Measurements from ENCODE around the gene SAPCD2. TPM values are rescaled to one million over a fixed set of nuclear protein-coding genes. Genes with fewer than 3 reads are reported as not detected.
A peak's percentile ranks its signal among the peaks of the same experiment; 100 is the strongest.

SAPCD2 gene
- polyA plus RNA-seq, 3 donors, result 0.11 to 0.34 (median 0.18) TPM

DNA sequence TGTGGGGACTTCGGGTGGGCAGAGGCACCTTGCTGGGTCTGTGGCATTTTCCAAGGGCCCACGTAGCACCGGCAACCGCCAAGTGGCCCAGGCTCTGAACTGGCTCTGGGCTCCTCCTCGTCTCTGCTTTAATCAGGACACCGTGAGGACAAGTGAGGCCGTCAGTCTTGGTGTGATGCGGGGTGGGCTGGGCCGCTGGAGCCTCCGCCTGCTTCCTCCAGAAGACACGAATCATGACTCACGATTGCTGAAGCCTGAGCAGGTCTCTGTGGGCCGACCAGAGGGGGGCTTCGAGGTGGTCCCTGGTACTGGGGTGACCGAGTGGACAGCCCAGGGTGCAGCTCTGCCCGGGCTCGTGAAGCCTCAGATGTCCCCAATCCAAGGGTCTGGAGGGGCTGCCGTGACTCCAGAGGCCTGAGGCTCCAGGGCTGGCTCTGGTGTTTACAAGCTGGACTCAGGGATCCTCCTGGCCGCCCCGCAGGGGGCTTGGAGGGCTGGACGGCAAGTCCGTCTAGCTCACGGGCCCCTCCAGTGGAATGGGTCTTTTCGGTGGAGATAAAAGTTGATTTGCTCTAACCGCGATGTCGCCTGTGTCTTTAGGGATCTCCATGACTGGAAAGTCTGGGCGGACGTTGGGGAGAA is 38.4 kb upstream of the SAPCD2 start:
- no peak overlapping the region for H3K27ac ChIP-seq (ENCODE audit: low read depth, low read length)
- 89 to 90% (median 89%) methylated on average over 29 of the region's 29 CpGs for WGBS, 3 donors

GRCh38 chr9:137107982-137108381 is 37.6 kb upstream of the SAPCD2 start:
- WGBS, 3 donors, result 95 to 97% (median 96%) methylated on average over 17 of the region's 17 CpGs

GRCh38 chr9:137107312-137107921 is 37.1 kb upstream of the SAPCD2 start:
- H3K27ac ChIP-seq (ENCODE audit: low read depth, low read length), result no peak overlapping the region
- WGBS, 3 donors, result 92 to 95% (median 94%) methylated on average over 27 of the region's 27 CpGs

More at GRCh38 chr9:137107982-137108381, 37.6 kb upstream of the SAPCD2 start:
- H3K27ac ChIP-seq (ENCODE audit: low read depth, low read length), result no peak overlapping the region

- 93 to 94% (median 94%) methylated on average over 27 of the region's 27 CpGs for WGBS, 3 donors
- no peak overlapping the region for H3K27ac ChIP-seq (ENCODE audit: low read depth, low read length)
These were observed 36.4 kb upstream of the SAPCD2 start for GRCh38 chr9:137106662-137107250.

DNA sequence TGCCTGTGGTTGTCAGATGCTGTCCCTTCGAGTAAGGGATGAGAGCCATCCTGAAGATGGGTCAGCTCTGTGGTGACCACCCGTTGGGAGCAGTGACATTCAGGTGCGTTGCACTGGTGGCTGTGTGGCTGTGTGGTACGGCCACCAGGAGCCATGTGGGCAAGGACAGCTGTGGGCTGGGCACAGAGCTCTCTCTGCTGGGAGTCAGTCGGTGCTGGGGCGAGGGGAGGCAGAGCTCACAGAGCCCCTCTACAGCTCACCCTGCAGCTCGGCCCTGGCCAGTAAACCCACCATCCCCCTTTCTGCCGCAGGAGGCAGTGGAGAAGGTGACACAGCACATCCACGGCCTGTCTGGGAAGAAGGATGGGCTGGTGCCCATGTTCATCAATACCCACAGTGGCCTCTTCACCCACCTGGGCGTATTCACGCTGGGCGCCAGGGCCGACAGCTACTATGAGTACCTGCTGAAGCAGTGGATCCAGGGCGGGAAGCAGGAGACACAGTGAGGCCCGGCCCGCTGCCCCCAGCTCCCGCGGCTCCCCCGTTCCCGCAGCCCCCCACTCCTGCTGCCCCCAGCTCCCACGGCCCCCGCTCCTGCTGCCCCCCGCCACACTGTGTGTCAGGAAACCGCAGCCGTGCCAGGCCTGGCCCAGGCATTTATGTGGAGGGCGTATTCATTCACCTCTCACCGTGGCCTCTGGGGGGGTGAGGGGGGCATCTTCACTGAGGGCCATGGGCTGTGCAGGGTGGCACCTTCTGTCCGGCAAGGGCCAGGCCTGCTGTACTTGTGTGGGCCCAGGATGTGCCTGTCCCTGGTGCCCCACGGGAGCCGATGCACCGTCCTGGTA is 35.7 kb upstream of the SAPCD2 start:
- 90 to 96% (median 95%) methylated on average over 26 to 31 of the region's 31 CpGs for WGBS, 3 donors
- no peak overlapping the region for H3K27ac ChIP-seq (ENCODE audit: low read depth, low read length)

- 90 to 94% (median 93%) methylated on average over 37 of the region's 37 CpGs for WGBS, 3 donors
- no peak overlapping the region for H3K27ac ChIP-seq (ENCODE audit: low read depth, low read length)
These were observed 33.0 kb upstream of the SAPCD2 start for GRCh38 chr9:137103206-137103999.

- no peak overlapping the region for H3K27ac ChIP-seq (ENCODE audit: low read depth, low read length)
- WGBS, 3 donors, result 87 to 95% (median 95%) methylated on average over 14 of the region's 14 CpGs
These were observed 28.9 kb upstream of the SAPCD2 start for GRCh38 chr9:137099231-137099630.

- no peak overlapping the region for H3K27ac ChIP-seq (ENCODE audit: low read depth, low read length)
- WGBS, 3 donors, result 92 to 94% (median 92%) methylated on average over 16 to 20 of the region's 20 CpGs
These were observed 27.6 kb upstream of the SAPCD2 start for GRCh38 chr9:137097761-137098462.

- 92 to 94% (median 93%) methylated on average over 31 of the region's 31 CpGs for WGBS, 3 donors
- H3K27ac ChIP-seq (ENCODE audit: low read depth, low read length), result no peak overlapping the region
These were observed 26.6 kb upstream of the SAPCD2 start for GRCh38 chr9:137096785-137097546.

DNA sequence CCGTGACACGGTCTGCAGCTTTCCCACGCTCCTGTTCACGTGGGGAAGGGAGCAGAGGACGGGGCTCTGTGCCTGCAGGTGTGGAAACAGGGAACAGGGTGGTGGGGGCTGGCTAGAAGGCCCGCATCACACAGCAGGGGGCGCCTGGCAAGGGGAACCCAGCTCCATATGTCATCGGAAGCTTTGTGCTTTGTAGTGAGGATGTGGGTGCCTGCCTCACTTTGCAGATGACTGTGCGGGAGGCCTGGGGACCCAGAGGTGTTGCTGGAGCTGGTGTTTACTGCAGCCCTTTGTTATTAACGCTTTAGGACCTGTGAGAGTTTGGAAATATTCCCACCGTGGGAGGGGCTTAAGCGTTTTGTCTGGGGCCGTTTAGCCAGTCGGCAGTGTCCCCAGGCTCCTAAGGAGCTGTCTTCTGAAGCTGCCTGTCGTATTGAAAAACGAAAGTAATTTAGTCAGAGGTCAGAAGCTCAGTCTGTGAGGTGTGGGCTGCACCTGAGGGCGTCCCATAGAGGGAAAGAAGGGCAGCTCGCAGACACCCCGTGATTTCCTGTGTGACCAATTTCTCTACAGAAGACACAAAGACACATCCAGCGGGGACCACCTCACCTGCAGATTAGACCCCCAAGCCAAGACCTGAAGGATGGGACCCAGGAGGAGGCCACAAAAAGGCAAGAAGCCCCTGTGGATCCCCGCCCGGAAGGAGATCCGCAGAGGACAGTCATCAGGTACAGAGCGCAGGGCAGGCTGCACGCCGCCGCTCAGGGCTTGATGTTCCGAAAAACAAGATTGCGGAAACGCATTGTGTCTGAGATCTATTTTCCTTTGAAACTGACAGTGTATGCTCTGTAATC is 25.5 kb upstream of the SAPCD2 start:
- 69 to 83% (median 79%) methylated on average over 30 of the region's 30 CpGs for WGBS, 3 donors
- H3K27ac ChIP-seq (ENCODE audit: low read depth, low read length), result no peak overlapping the region

DNA sequence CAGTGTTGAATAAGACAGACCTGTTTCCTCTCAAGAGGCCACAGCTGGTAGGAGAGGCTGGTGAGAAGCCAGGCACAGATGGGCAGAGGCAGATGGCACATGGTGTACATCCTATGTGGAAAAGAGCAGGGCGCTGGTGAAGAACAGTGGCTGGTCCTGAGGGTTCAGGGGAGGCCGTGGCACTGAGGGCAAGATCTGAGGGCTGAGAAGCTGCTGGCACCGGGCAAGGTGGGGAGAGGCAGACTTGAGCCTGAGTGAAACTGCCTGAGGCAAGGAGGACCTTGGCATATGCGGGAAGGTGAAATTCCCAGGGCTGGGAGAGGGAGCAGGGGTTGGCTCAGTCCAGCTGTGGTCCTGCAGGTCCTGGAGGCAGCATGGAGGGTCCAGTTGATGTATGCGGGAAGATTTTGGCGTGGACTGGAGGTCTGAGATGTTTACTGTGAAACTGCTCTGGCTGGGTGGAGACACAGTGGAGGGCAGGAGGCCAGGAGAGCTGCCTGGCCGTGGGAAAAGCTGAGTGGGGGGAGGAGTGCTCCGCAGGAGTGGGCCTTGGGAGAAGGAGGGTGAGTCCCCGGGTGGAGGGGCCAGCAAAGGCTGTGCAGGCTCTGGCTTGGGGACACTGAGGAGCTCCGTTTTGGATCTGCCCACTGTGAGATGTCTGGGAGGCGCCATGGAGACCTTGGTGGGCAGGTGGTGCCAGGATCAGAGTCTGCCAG is 19.0 kb upstream of the SAPCD2 start:
- H3K27ac ChIP-seq (ENCODE audit: low read depth, low read length), result no peak overlapping the region
- 56 to 75% (median 68%) methylated on average over 11 of the region's 11 CpGs for WGBS, 3 donors

DNA sequence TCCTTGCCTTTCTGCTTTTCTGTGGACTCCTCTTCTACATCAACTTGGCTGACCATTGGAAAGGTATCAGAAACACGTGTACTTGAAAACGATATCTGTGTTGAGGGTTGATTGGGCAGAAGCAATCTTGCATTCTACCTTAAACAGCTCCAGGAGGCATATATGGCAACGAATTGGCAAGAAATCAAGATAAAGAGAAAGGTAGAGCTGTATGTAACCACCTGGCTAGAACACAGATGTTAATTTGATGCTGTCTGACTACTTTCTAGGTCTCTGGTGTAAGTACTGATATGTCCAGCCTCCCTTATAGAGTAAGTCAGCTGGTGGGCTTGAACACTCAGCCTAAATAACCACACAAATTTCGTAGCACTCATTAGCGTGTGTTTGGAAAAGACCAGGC is 17.8 kb upstream of the SAPCD2 start:
- H3K27ac ChIP-seq (ENCODE audit: low read depth, low read length), result no peak overlapping the region
- WGBS, 3 donors, result 61 to 92% (median 88%) methylated on average over 5 of the region's 5 CpGs

GRCh38 chr9:137087409-137087925 is 17.1 kb upstream of the SAPCD2 start:
- no peak overlapping the region for H3K27ac ChIP-seq (ENCODE audit: low read depth, low read length)
- WGBS, 3 donors, result 8 to 12% (median 11%) methylated on average over 22 of the region's 22 CpGs

DNA sequence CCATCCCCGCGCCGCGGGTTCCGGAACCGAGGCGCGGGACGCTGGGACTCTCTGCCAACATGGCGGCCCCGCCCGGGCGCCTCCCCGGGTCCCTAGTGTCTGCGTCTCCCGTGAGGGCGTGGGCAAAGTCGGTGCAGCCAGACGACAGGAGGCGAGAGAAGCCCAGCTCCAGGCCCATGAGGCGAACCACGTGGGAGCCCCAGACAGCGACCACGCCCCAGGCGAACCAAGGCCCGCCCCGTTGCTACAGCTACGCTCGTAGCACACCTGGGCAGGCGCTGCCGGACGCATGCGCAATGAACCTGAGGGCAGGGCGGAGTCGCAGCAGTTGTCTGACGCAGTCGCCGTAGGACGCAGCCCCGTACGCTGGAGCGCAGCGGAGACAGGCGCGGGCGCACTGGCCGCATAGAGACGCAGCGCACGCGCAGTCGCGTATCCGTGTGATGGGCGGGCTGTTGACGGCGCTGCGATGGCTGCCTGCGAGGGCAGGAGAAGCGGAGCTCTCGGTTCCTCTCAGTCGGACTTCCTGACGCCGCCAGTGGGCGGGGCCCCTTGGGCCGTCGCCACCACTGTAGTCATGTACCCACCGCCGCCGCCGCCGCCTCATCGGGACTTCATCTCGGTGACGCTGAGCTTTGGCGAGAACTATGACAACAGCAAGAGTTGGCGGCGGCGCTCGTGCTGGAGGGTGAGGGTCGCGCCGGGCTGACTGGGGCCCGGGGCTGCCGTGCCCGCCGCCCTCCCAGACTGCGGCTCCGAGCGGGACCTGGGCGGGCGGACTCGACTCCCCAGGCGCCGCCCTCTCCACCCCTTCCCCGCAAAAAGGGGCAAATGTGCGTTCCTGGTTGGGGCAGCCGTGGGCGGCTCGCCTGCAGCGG is 16.4 kb upstream of the SAPCD2 start, which contains the start of gene MAN1B1:
TSS of gene MAN1B1 (plus strand) at position 455 of the 878 bp plus-strand sequence. CDS start at position 470, 15 bp downstream.
- WGBS, 3 donors, result 0 to 1% (median 0%) methylated on average over 66 to 101 of the region's 101 CpGs
- H3K27ac ChIP-seq (ENCODE audit: low read depth, low read length), result peak within 1 kb of the TSS; percentile 45

Measured in adipose tissue (tissue), 3 donors.